ENCODE data around the gene KCNMA1. TPM values are rescaled to one million over a fixed set of nuclear protein-coding genes. Genes with fewer than 3 reads are reported as not detected.

The KCNMA1 gene
- total RNA-seq, 1 donor = 77.8 TPM

- Histone ChIP-seq H3K4me1 (ENCODE audit: insufficient read depth, low read length) (no peaks in the 10 kb centered on the region), H2AFZ (ENCODE audit: low read length) (no peak overlapping the region), H3K27me3 (ENCODE audit: insufficient read depth, low read length) (no peaks in the 10 kb centered on the region), H3K36me3 (ENCODE audit: insufficient read depth, low read length) (peaks cover 3% of the 10 kb centered on the region), H3K9me3 (ENCODE audit: low read depth, low read length) (no peaks in the 10 kb centered on the region), H3K4me3 (ENCODE audit: insufficient read depth, low read length) (no peak overlapping the region), H3K27ac (ENCODE audit: low read depth, low read length) (no peak overlapping the region), H3K79me2 (ENCODE audit: insufficient read depth, low read length) (no peaks in the 10 kb centered on the region), H3K4me2 (ENCODE audit: insufficient read depth, low read length) (no peak overlapping the region), H4K20me1 (ENCODE audit: insufficient read depth, low read length) (no peaks in the 10 kb centered on the region)
- no peak for DNase-seq (ENCODE audit: insufficient read length, low spot score, missing footprints)
- TF ChIP-seq, protein P1, sequence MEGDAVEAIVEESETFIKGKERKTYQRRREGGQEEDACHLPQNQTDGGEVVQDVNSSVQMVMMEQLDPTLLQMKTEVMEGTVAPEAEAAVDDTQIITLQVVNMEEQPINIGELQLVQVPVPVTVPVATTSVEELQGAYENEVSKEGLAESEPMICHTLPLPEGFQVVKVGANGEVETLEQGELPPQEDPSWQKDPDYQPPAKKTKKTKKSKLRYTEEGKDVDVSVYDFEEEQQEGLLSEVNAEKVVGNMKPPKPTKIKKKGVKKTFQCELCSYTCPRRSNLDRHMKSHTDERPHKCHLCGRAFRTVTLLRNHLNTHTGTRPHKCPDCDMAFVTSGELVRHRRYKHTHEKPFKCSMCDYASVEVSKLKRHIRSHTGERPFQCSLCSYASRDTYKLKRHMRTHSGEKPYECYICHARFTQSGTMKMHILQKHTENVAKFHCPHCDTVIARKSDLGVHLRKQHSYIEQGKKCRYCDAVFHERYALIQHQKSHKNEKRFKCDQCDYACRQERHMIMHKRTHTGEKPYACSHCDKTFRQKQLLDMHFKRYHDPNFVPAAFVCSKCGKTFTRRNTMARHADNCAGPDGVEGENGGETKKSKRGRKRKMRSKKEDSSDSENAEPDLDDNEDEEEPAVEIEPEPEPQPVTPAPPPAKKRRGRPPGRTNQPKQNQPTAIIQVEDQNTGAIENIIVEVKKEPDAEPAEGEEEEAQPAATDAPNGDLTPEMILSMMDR (IDR thresholded peaks at IDR 0.05; ENCODE audit: extremely low read depth, low read depth, low read length) = no peak
Measured at GRCh38 chr10:77068272-77068671, 569.3 kb downstream of the KCNMA1 start.

DNA sequence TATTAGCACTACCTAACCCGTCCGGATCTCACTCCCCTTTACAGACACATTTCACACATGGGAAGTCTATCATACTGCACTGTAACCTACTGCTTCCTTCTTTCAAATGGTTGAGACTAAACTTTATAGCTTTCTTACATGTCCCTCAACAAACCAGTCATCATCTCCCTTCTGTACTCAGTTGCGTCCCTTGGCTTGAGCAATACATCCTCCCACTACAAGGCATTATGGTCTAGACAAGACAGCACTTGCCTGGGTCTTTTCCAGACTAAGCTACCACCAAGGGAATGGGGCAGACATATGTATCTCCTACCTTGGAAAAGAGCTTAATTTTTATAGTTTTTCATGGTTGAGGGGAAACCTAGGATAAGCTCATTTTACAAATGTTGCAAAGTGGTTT is 575.2 kb downstream of the KCNMA1 start:
- Histone ChIP-seq H3K79me2 (ENCODE audit: insufficient read depth, low read length) (no peaks in the 10 kb centered on the region), H2AFZ (ENCODE audit: low read length) (no peak overlapping the region), H3K36me3 (ENCODE audit: insufficient read depth, low read length) (no peaks in the 10 kb centered on the region), H3K9me3 (ENCODE audit: low read depth, low read length) (no peaks in the 10 kb centered on the region), H3K4me2 (ENCODE audit: insufficient read depth, low read length) (no peak overlapping the region), H3K4me1 (ENCODE audit: insufficient read depth, low read length) (no peaks in the 10 kb centered on the region), H3K27me3 (ENCODE audit: insufficient read depth, low read length) (no peaks in the 10 kb centered on the region), H3K27ac (ENCODE audit: low read depth, low read length) (no peak overlapping the region), H3K4me3 (ENCODE audit: insufficient read depth, low read length) (no peak overlapping the region), H4K20me1 (ENCODE audit: insufficient read depth, low read length) (no peaks in the 10 kb centered on the region)
- DNase-seq (ENCODE audit: insufficient read length, low spot score, missing footprints) = no peak
- TF ChIP-seq, protein P1 (IDR thresholded peaks at IDR 0.05; ENCODE audit: extremely low read depth, low read depth, low read length) = no peak

DNA sequence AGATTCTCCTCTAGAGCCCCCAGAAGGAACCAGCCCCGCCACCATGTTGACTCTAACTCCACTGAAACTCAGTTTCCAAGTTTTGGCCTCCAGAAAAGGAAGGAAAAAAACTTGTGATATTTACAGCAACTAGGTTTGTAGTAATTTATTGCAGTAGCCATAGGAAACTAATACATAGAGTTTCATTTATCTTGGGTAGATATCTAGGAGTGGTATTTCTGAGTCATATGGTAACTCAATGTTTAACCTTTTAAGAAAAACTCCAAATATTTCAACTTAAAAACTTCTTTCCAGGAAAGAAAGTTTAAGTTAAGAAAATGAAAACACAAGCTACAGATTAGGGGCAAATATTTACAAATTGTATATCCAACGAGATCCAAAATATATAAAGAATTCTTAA is 576.7 kb downstream of the KCNMA1 start:
- TF ChIP-seq, protein P1 (IDR thresholded peaks at IDR 0.05; ENCODE audit: extremely low read depth, low read depth, low read length) = no peak
- H4K20me1 ChIP-seq (ENCODE audit: insufficient read depth, low read length) = no peaks in the 10 kb centered on the region
- H3K79me2 ChIP-seq (ENCODE audit: insufficient read depth, low read length) = no peaks in the 10 kb centered on the region
- no peaks in the 10 kb centered on the region for H3K9me3 ChIP-seq (ENCODE audit: low read depth, low read length)
- no peaks in the 10 kb centered on the region for H3K36me3 ChIP-seq (ENCODE audit: insufficient read depth, low read length)
- no peaks in the 10 kb centered on the region for H3K4me1 ChIP-seq (ENCODE audit: insufficient read depth, low read length)
- H3K27ac ChIP-seq (ENCODE audit: low read depth, low read length) = no peak overlapping the region
- H3K27me3 ChIP-seq (ENCODE audit: insufficient read depth, low read length) = no peaks in the 10 kb centered on the region
- no peak for DNase-seq (ENCODE audit: insufficient read length, low spot score, missing footprints)
- H2AFZ ChIP-seq (ENCODE audit: low read length) = no peak overlapping the region
- no peak overlapping the region for H3K4me3 ChIP-seq (ENCODE audit: insufficient read depth, low read length)
- H3K4me2 ChIP-seq (ENCODE audit: insufficient read depth, low read length) = no peak overlapping the region

DNA sequence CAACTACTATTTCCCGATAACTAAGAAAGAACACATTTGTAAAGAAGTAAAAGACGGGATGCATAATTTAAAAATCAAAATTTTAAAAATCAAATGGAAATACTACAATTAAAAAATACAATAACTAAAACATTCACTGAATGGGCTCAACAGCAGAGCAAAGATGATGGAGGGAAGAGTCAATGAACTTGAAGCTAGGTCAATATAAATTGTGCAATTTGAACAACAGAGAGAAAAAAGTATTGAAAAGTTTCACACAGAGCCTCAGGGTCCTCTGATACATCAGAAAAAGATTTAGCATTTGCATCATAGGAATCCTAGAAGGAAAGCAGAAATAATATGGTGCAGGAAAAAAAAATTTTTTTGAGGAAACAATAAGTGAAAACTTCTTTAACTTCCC is 581.0 kb downstream of the KCNMA1 start:
- TF ChIP-seq, protein P1 (IDR thresholded peaks at IDR 0.05; ENCODE audit: extremely low read depth, low read depth, low read length) = no peak
- no peaks in the 10 kb centered on the region for H3K4me1 ChIP-seq (ENCODE audit: insufficient read depth, low read length)
- no peak overlapping the region for H2AFZ ChIP-seq (ENCODE audit: low read length)

More for the DNA sequence above, 581.0 kb downstream of the KCNMA1 start:
- Histone ChIP-seq H3K27me3 (ENCODE audit: insufficient read depth, low read length) (no peaks in the 10 kb centered on the region), H3K27ac (ENCODE audit: low read depth, low read length) (no peak overlapping the region), H3K4me2 (ENCODE audit: insufficient read depth, low read length) (no peak overlapping the region), H3K36me3 (ENCODE audit: insufficient read depth, low read length) (no peaks in the 10 kb centered on the region), H3K9me3 (ENCODE audit: low read depth, low read length) (no peaks in the 10 kb centered on the region), H4K20me1 (ENCODE audit: insufficient read depth, low read length) (no peaks in the 10 kb centered on the region), H3K79me2 (ENCODE audit: insufficient read depth, low read length) (no peaks in the 10 kb centered on the region), H3K4me3 (ENCODE audit: insufficient read depth, low read length) (no peak overlapping the region)
- no peak for DNase-seq (ENCODE audit: insufficient read length, low spot score, missing footprints)

Data from osteoblast (primary cell).